H1 (cell line): ENCODE data around the gene CTSW. TPM values are rescaled to one million over a fixed set of nuclear protein-coding genes. Genes with fewer than 3 reads are reported as not detected.

Source experiments
- ATF3 ChIP-seq: IDR thresholded peaks from 2 replicates; pipeline ENCODE4 v1.6.1; 2011; ENCODE audit warnings: low read depth, mild to moderate bottlenecking, low read length; ENCODE audit not compliant: insufficient read depth
- BACH1 ChIP-seq: IDR thresholded peaks from 2 replicates; pipeline ENCODE4 v1.6.1; 2012; ENCODE audit warnings: low read length, improper control_type of control experiment
- BCL11A ChIP-seq, 2 experiments: IDR thresholded peaks; one replicate each; pipeline ENCODE4 v1.6.1; 2011; ENCODE audit warnings: low read depth in 2 of 2, low read length in 2 of 2, mild to moderate bottlenecking in 2 of 2
- CBX5 ChIP-seq: fragments of 300-800, 300-1000 bp; sonication (generic); IDR thresholded peaks from 2 replicates; pipeline ENCODE4 v1.7.1; 2016; ENCODE audit warnings: antibody characterized with exemption, low read length, low read depth
- CHD2 ChIP-seq: IDR thresholded peaks from 2 replicates; pipeline ENCODE4 v1.6.1; 2012; ENCODE audit warnings: low read length, improper control_type of control experiment
- CREB1 ChIP-seq: IDR thresholded peaks from 2 replicates; pipeline ENCODE4 v1.6.1; 2012; ENCODE audit warnings: inconsistent platforms
- CTCF ChIP-seq, 3 experiments: IDR thresholded peaks; 1 replicate in 2 of 3; 2 replicates in 1 of 3; pipeline versions ENCODE4 v1.5.1 to v1.6.1; 2011; ENCODE audit warnings: low read length in 3 of 3, mild to moderate bottlenecking in 3 of 3, inconsistent platforms in 2 of 3, low read depth in 1 of 3, moderate library complexity in 1 of 3; ENCODE audit not compliant: insufficient read depth in 1 of 3; ENCODE audit errors: control extremely low read depth in 1 of 3
- E2F6 ChIP-seq: IDR thresholded peaks from 2 replicates; pipeline ENCODE4 v1.6.1; 2012; ENCODE audit warnings: inconsistent platforms
- HDAC2 ChIP-seq, 2 experiments: fragments of 300-600 bp in 1 of 2; sonication (generic) in 1 of 2; IDR thresholded peaks; 2 replicates each; pipeline ENCODE4 v1.6.1; 2011 to 2012; ENCODE audit warnings: low read depth in 2 of 2, low read length in 2 of 2, mild to moderate bottlenecking in 2 of 2, moderate library complexity in 2 of 2, borderline replicate concordance in 1 of 2, inconsistent platforms in 1 of 2
- MAFK ChIP-seq: IDR thresholded peaks from 2 replicates; pipeline ENCODE4 v1.6.1; 2012; ENCODE audit warnings: low read depth, mild to moderate bottlenecking, improper control_type of control experiment, low read length
- MAX ChIP-seq: IDR thresholded peaks from 2 replicates; pipeline ENCODE4 v1.6.1; 2012; ENCODE audit warnings: inconsistent platforms
- NRF1 ChIP-seq: IDR thresholded peaks from 2 replicates; pipeline ENCODE4 v1.6.1; 2011; ENCODE audit warnings: mild to moderate bottlenecking, low read depth, low read length, improper control_type of control experiment
- PHF8 ChIP-seq: fragments of 200-600 bp; sonication (generic); conservative IDR thresholded peaks from 2 replicates; pipeline ENCODE4 v1.7.1; 2012; ENCODE audit warnings: low read depth, mild to moderate bottlenecking, inconsistent platforms, low read length, moderate library complexity
- POLR2AphosphoS5 ChIP-seq: IDR thresholded peaks from 2 replicates; pipeline ENCODE4 v1.6.1; 2011; ENCODE audit warnings: low read depth, low read length
- SAP30 ChIP-seq: fragments of 300-600 bp; sonication (generic); IDR thresholded peaks from 2 replicates; pipeline ENCODE4 v1.7.1; 2012; ENCODE audit warnings: low read length, moderate library complexity, mild to moderate bottlenecking, inconsistent platforms; ENCODE audit not compliant: insufficient read depth, insufficient replicate concordance
- SP2 ChIP-seq: IDR thresholded peaks from 2 replicates; pipeline ENCODE4 v1.6.1; 2012; ENCODE audit warnings: mild to moderate bottlenecking, low read length, inconsistent platforms
- SRF ChIP-seq: IDR thresholded peaks from 2 replicates; pipeline ENCODE4 v1.6.1; 2011; ENCODE audit warnings: mild to moderate bottlenecking, low read depth, low read length, moderate library complexity
- SUZ12 ChIP-seq: fragments of 200-600 bp; sonication (generic); IDR thresholded peaks from 2 replicates; pipeline ENCODE4 v1.6.1; 2012; ENCODE audit warnings: mild to moderate bottlenecking, inconsistent platforms, low read length, moderate library complexity, mixed read lengths
- TCF12 ChIP-seq: IDR thresholded peaks from 2 replicates; pipeline ENCODE4 v1.6.1; 2011; ENCODE audit warnings: low read depth, mild to moderate bottlenecking, low read length
- TEAD4 ChIP-seq: IDR thresholded peaks from 2 replicates; pipeline ENCODE4 v1.6.1; 2012; ENCODE audit warnings: low read depth, low read length, inconsistent platforms, mixed read lengths
- ZNF274 ChIP-seq: IDR thresholded peaks from 2 replicates; pipeline ENCODE4 v1.7.0; 2012; ENCODE audit warnings: low read length, borderline replicate concordance; ENCODE audit errors: extremely low read depth
- polyA plus RNA-seq, 7 experiments: library from polyadenylated mRNA; depleted of rRNA in 3 of 7; stranded (reverse) in 5 of 7; unstranded in 2 of 7; fragments of >200 nt in 5 of 7; fragments of 200-250 nt in 2 of 7; gene quantifications; 1 replicate in 5 of 7; 2 replicates in 1 of 7; 4 replicates in 1 of 7; pipeline versions ENCODE4 v1.2.1 to v1.2.3, GENCODE V29; 2011 to 2013; ENCODE audit warnings: missing spikeins in 2 of 7, mixed read lengths in 2 of 7
- total RNA-seq: library from RNA; stranded (reverse); fragmentation: NEBNext Ultra II Directional; extraction: Animal tissue kit (Norgen Biotek cat#: 25700); gene quantifications from 2 replicates; pipeline ENCODE4 v1.2.1, GENCODE V29; 2021

Gene CTSW
- total and polyA plus RNA-seq, 2 of the 8 experiments (the other 6 are each of a cell fraction or from before 2014, with no cell fraction given): not detected

GRCh38 chr11:65833297-65834030, 46.2 kb upstream of the CTSW start, which contains the start of gene SNX32 (continued):
- TF ChIP-seq ATF3: peak; percentile 72
- TF ChIP-seq CTCF (IDR thresholded peaks at IDR 0.05; ENCODE audit: control extremely low read depth in 1 of 3, insufficient read depth in 1 of 3, low read depth in 1 of 3, low read length in 3 of 3): no peak
- TF ChIP-seq TCF12: no peak
- TF ChIP-seq SP2: peak; percentile 89
- peak; percentile 90 for TF ChIP-seq E2F6
- peak; percentile 67 for TF ChIP-seq NRF1
- no peak for TF ChIP-seq HDAC2 (IDR thresholded peaks at IDR 0.05; ENCODE audit: borderline replicate concordance in 1 of 2, low read depth in 2 of 2, low read length in 2 of 2)
- no peak for TF ChIP-seq BCL11A (IDR thresholded peaks at IDR 0.05; ENCODE audit: low read depth in 2 of 2, low read length in 2 of 2)
- TF ChIP-seq SUZ12: no peak; the same call in 1 of the 2 replicates
- TF ChIP-seq CBX5: no peak
- TF ChIP-seq CREB1: peak; percentile 81
- TF ChIP-seq SRF: no peak
- TF ChIP-seq BACH1: peak; percentile 15; the same call in 1 of the 2 replicates
- TF ChIP-seq SAP30: no peak
- TF ChIP-seq MAFK: no peak
- TF ChIP-seq PHF8: peak; percentile 72
- TF ChIP-seq POLR2AphosphoS5: peak; percentile 15; the same call in 1 of the 2 replicates
- peak; percentile 97 for TF ChIP-seq MAX
- TF ChIP-seq ZNF274: no peak
- peak; percentile 92 for TF ChIP-seq CHD2
- TF ChIP-seq TEAD4: no peak
